Right lobe of liver (tissue), 4 donors: ENCODE results near the gene CEMP1.

ENCODE experiments used
- POLR2A ChIP-seq: fragments of 450-650 bp; IDR thresholded peaks from one replicate; pipeline ENCODE4 v1.6.1; 2017; ENCODE audit warnings: antibody characterized with exemption, mild to moderate bottlenecking
- TF ChIP-seq, protein P1 (sequence below), 4 donors: fragments of 200-600 bp in 3 of 4; fragments of 450-650 bp in 1 of 4; IDR thresholded peaks; one replicate each; pipeline versions ENCODE4 v1.5.1 to v1.8.0; 2016 to 2022; ENCODE audit warnings: antibody characterized with exemption in 4 of 4, mild to moderate bottlenecking in 2 of 4
- donor health status: DM: no; HTN: no; CAD: no.
- donor health status: DM: no; HTN: no; CAD: no.
- donor health status: DM: no; HTN: yes; CAD: no.

DNA sequence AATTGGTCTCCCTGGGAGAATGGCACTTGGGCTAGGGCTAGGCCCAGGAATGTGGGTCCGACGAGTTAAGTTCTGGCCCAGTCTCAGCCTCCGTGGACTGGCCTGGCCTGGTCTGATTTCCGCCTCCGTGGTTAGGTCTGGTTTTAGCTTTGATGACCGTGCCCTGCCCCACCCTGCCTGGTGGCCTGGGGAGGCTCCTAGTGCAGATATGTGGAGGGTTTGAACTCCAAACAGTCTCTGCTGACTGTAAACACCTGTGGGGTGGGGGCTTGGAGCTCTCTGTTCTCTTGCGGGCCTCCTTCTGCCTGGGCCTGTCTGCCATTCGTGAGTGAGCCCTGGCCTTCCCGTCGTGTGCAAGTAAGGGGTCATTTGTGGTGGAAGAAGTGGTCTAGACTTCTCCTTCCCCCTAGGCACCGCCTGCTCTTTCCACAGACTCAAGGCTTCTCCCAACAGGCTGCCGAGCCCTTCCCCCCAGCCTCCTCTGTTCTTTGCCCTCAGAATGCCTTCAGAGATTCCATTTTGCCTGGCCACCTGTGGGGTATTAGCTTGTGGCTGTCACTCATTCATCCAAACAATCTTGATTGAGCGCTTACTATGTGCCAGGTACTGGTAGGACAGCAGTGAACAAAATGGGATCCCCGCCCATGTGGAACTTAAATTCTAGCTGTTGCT, 15.9 kb downstream of the CEMP1 start:
- TF ChIP-seq, protein P1, sequence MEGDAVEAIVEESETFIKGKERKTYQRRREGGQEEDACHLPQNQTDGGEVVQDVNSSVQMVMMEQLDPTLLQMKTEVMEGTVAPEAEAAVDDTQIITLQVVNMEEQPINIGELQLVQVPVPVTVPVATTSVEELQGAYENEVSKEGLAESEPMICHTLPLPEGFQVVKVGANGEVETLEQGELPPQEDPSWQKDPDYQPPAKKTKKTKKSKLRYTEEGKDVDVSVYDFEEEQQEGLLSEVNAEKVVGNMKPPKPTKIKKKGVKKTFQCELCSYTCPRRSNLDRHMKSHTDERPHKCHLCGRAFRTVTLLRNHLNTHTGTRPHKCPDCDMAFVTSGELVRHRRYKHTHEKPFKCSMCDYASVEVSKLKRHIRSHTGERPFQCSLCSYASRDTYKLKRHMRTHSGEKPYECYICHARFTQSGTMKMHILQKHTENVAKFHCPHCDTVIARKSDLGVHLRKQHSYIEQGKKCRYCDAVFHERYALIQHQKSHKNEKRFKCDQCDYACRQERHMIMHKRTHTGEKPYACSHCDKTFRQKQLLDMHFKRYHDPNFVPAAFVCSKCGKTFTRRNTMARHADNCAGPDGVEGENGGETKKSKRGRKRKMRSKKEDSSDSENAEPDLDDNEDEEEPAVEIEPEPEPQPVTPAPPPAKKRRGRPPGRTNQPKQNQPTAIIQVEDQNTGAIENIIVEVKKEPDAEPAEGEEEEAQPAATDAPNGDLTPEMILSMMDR (IDR thresholded peaks at IDR 0.05), result no peak
- TF ChIP-seq POLR2A, result no peak
